Stomach (tissue), 4 donors: ENCODE measurements around the gene NISCH.

Experiments
- EP300 ChIP-seq: sonication (generic); formaldehyde crosslinking; IDR thresholded peaks from one replicate; pipeline ENCODE4 v1.6.1; 2017; ENCODE audit warnings: antibody characterized with exemption
- POLR2A ChIP-seq, 4 donors: fragments of 450-650 bp; IDR thresholded peaks; one replicate each; pipeline ENCODE4 v1.6.1; 2016; ENCODE audit warnings: antibody characterized with exemption in 4 of 4, control low read depth in 2 of 4, mild to moderate bottlenecking in 1 of 4, moderate library complexity in 1 of 4
- POLR2AphosphoS5 ChIP-seq, 3 donors: sonication (generic); formaldehyde crosslinking; IDR thresholded peaks; one replicate each; pipeline ENCODE4 v1.6.1; 2016; ENCODE audit warnings: antibody characterized with exemption in 3 of 3
- TF ChIP-seq, protein P1 (sequence below), 7 experiments: fragments of 450-650 bp in 4 of 7; fragments of 200-600 bp in 3 of 7; sonication (generic) in 3 of 7; IDR thresholded peaks; one replicate each; pipeline ENCODE4 v1.5.1; 2016 to 2019; ENCODE audit warnings: antibody characterized with exemption in 7 of 7, control low read depth in 2 of 7, mild to moderate bottlenecking in 1 of 7

DNA sequence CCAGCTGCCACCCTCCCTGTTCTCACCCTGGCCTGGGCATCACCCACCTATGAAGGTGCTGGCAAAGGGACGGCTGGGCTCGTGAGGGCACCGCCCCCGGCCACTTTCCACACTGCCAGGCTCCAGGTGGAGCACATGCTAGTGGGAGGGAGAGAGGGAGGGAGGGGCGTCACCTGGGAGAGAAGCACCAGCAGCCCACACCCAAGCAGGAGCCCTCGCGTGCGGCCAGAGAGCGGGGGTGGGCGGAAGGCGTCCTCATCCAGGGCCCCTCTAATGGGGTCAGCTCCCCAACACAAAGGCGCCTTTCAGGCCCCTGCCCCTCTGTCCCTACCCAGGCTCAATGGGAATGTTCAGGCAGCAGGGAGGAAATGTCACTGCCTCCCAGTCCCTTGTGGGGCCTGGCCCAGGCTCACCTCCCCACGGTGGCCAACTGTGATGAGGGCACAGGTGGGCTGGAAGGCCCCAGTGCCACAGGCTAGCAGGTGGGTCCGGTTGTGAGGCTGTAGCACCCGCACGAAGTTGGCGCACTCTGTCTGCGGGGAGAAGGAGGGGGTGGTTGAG is 13.6 kb upstream of the NISCH start:
- TF ChIP-seq POLR2AphosphoS5 (IDR thresholded peaks at IDR 0.05), result no peak
- TF ChIP-seq, protein P1, sequence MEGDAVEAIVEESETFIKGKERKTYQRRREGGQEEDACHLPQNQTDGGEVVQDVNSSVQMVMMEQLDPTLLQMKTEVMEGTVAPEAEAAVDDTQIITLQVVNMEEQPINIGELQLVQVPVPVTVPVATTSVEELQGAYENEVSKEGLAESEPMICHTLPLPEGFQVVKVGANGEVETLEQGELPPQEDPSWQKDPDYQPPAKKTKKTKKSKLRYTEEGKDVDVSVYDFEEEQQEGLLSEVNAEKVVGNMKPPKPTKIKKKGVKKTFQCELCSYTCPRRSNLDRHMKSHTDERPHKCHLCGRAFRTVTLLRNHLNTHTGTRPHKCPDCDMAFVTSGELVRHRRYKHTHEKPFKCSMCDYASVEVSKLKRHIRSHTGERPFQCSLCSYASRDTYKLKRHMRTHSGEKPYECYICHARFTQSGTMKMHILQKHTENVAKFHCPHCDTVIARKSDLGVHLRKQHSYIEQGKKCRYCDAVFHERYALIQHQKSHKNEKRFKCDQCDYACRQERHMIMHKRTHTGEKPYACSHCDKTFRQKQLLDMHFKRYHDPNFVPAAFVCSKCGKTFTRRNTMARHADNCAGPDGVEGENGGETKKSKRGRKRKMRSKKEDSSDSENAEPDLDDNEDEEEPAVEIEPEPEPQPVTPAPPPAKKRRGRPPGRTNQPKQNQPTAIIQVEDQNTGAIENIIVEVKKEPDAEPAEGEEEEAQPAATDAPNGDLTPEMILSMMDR (IDR thresholded peaks at IDR 0.05), result no peak
- no peak for TF ChIP-seq EP300
- no peak for TF ChIP-seq POLR2A (IDR thresholded peaks at IDR 0.05)
